BE2C (cell line): Measurements from ENCODE around the gene KDELR1.
"Not testable (repeated sequence)": the region's sequence is repeated elsewhere in the genome, so short reads cannot be mapped to it uniquely, and the experiment has no call there.

ENCODE experiments used
- DNase-seq: peaks from one replicate; pipeline ENCODE4 v3.0.0-alpha.2; 2020
- H3K27me3 ChIP-seq: fragments of 250-450 bp; sonication (Bioruptor Pico); 2 replicates; pipeline ENCODE4 v1.5.1; 2020; ENCODE audit warnings: mild to moderate bottlenecking
- H3K36me3 ChIP-seq: fragments of 250-450 bp; sonication (Bioruptor Pico); 2 replicates; pipeline ENCODE4 v1.5.1; 2020; ENCODE audit warnings: mild to moderate bottlenecking
- H3K4me1 ChIP-seq: fragments of 250-450 bp; sonication (Bioruptor Pico); 2 replicates; pipeline ENCODE4 v1.5.1; 2020
- H3K4me3 ChIP-seq: 2 replicates; pipeline ENCODE4 v1.5.1; 2011; ENCODE audit warnings: low read depth, low read length
- H3K9me3 ChIP-seq: fragments of 250-450 bp; sonication (Bioruptor Pico); 2 replicates; pipeline ENCODE4 v1.5.1; 2020
- TF ChIP-seq, protein P1 (sequence below): IDR thresholded peaks from 2 replicates; pipeline ENCODE4 v1.5.1; 2012; ENCODE audit warnings: mild to moderate bottlenecking, low read depth, low read length

Gene KDELR1

DNA sequence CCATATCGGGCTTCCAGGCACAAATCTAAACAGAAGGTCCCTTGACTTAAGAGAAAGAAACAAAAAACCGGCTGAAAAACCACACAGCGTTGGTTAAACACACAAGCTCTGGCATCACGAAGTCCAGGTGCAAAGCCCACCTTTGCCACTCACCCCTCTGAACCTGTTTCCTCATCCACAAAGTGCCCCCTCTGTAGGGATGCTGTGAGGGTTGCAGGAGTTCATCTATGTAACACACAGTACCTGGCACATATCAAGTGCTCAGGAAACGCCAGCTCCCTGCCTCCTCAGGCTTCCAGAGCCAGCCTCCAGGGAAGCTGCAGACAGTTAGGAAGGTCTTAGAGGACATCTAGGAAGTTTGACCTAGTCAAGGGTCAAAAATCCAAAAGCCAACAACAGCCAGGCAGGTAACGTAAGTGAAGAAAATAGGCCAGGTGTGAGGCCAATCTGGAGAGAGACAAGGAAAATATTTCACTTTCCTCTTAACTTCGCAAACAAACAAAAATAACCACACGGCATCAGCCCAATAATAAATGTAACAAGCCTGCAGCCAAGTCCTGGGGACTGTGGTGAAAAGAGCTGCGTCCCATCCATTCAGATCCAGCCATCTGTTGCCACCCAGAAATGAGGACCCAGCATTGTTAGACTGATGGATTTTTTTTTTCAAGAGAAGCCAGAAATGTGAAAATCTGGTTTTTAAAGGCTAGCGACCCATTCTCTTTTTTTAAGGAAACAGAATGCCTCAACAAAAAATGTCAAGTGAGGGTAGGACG, 10.0 kb downstream of the KDELR1 start:
- H3K36me3 ChIP-seq: peaks cover 21% of the 10 kb centered on the region
- H3K9me3 ChIP-seq: no peaks in the 10 kb centered on the region
- no peak for DNase-seq
- no peaks in the 10 kb centered on the region for H3K27me3 ChIP-seq
- no peak overlapping the region for H3K4me3 ChIP-seq
- TF ChIP-seq, protein P1, sequence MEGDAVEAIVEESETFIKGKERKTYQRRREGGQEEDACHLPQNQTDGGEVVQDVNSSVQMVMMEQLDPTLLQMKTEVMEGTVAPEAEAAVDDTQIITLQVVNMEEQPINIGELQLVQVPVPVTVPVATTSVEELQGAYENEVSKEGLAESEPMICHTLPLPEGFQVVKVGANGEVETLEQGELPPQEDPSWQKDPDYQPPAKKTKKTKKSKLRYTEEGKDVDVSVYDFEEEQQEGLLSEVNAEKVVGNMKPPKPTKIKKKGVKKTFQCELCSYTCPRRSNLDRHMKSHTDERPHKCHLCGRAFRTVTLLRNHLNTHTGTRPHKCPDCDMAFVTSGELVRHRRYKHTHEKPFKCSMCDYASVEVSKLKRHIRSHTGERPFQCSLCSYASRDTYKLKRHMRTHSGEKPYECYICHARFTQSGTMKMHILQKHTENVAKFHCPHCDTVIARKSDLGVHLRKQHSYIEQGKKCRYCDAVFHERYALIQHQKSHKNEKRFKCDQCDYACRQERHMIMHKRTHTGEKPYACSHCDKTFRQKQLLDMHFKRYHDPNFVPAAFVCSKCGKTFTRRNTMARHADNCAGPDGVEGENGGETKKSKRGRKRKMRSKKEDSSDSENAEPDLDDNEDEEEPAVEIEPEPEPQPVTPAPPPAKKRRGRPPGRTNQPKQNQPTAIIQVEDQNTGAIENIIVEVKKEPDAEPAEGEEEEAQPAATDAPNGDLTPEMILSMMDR: no peak
- no peaks in the 10 kb centered on the region for H3K4me1 ChIP-seq

DNA sequence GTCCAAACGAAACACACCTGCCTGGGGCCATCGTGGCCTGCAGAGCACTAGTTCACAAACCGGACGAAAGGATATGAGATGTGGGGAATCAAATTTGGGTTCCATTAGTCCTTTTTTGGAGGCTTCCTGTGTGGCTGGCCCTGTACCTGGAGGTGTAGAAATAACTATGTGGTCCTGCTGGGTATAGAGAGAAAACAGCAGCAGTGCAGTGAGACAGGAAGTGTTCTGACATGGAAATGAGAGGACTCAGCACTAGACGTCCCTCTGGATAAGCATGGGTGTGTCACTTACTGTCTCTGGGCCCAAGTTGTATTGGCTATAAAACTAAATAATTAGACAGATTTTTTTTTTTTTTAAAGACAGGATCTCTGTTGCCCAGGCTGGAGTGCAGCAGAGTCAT, 12.3 kb downstream of the KDELR1 start:
- Histone ChIP-seq H3K4me1 (no peaks in the 10 kb centered on the region), H3K27me3 (no peaks in the 10 kb centered on the region), H3K36me3 (peaks cover 10% of the 10 kb centered on the region), H3K9me3 (no peaks in the 10 kb centered on the region), H3K4me3 (no peak overlapping the region)
- TF ChIP-seq, protein P1: no peak
- DNase-seq: no peak

DNA sequence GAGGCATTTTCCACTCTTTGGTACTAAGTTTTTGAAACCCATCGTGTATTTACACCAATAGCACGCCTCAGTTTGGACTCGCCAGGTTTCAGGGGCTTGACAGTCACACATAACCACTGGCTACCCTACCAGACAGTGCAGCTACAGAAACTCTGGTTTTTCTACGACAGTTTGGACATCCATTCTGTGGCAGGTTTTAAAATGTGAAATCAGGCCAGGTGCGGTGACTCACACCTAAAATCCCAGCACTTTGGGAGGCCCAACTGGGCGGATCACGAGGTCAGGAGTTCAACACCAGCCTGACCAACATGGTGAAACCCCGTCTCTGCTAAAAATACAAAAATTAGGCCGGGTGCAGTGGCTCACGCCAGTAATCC, 13.2 kb downstream of the KDELR1 start:
- TF ChIP-seq, protein P1: no peak

DNA sequence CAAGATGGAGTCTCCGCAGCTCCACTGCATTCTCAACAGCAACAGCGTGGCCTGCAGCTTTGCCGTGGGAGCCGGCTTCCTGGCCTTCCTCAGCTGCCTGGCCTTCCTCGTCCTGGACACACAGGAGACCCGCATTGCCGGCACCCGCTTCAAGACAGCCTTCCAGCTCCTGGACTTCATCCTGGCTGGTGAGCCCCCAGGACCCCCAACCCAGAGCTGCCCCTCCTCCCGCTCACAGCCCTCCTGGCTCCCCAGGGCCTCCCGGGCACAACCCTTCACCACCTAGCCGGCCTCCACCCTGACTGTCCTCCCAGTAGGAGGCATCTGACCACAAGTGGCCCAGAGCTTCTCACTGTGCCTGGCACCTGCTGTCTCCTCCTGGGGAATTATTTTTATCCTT, 17.8 kb downstream of the KDELR1 start:
- Histone ChIP-seq H3K36me3 (no peaks in the 10 kb centered on the region), H3K4me1 (peaks cover 22% of the 10 kb centered on the region), H3K4me3 (no peak overlapping the region), H3K9me3 (no peaks in the 10 kb centered on the region), H3K27me3 (no peaks in the 10 kb centered on the region)
- DNase-seq: no peak
- TF ChIP-seq, protein P1: no peak

More for the DNA sequence above, 13.2 kb downstream of the KDELR1 start:
- DNase-seq: no peak
- Histone ChIP-seq H3K36me3 (peaks cover 1% of the 10 kb centered on the region; the same call in 1 of the 2 replicates), H3K4me3 (no peak overlapping the region), H3K9me3 (no peaks in the 10 kb centered on the region), H3K4me1 (no peaks in the 10 kb centered on the region; the same call in 1 of the 2 replicates), H3K27me3 (no peaks in the 10 kb centered on the region)

DNA sequence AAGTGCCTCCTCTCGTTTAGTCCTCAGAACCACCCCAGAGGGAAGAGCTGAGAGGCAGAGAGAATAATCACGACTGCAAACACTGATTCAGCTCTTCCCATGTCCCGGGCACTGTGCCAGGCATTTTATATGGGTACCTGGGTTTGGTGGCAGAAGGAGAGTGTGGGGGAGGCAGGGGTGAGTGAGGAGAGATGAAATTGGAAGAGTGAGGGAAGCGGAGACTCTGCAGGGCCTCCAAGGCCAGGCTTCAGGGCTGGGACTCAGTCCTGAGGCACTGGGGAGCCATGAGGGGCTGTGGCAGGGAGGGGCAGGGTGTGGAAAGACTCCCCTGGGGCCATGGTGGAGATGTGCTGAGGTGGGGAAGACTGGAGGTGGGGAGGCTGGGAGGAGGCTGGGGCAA, 18.4 kb downstream of the KDELR1 start:
- peak; percentile 53 for DNase-seq
- Histone ChIP-seq H3K4me3 (no peak overlapping the region), H3K27me3 (no peaks in the 10 kb centered on the region), H3K36me3 (no peaks in the 10 kb centered on the region), H3K9me3 (no peaks in the 10 kb centered on the region), H3K4me1 (peaks cover 24% of the 10 kb centered on the region)
- TF ChIP-seq, protein P1: no peak

DNA sequence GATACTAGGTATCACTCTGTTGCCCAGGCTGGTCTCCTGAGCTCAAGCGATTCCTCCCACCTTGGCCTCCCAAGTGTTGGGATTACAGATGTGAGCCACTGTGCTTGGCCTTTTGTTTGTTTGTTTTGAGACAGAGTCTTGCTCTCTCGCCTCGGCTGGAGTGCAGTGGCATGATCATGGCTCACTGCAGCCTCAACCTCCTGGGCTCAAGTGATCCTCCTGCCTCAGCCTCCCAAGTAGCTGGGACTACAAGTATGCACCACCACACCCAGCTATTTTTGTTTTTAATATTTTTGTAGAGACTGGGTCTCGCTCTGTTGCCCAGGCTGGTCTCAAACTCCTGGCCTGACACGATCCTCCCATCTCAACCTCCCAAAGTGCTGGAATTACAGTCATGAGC, 19.6 kb downstream of the KDELR1 start:
- H3K36me3 ChIP-seq, H3K9me3 ChIP-seq, DNase-seq, H3K4me3 ChIP-seq, H3K27me3 ChIP-seq: not testable (repeated sequence)
- H3K4me1 ChIP-seq: peaks cover 24% of the 10 kb centered on the region

DNA sequence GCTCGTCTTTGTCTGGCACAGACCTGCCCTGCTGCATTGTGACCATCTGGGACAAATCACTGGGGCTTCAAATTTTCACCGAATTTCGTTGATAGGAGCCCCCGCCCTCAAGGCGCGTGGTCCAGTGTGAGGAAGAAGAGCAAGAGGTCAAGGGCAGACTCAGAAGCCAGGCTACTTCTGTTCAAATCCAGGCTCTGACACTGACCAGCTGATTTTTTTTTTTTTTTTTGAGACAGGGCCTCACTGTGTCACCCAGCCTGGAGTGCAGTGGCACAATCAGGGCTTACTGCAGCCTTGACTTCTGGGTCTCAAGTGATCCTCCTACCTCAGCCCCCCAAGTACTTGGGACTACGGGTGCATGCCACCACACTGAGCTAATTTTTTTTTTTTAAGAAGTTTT, 20.0 kb downstream of the KDELR1 start:
- Histone ChIP-seq H3K4me1 (peaks cover 24% of the 10 kb centered on the region), H3K36me3 (no peaks in the 10 kb centered on the region), H3K4me3 (no peak overlapping the region), H3K27me3 (no peaks in the 10 kb centered on the region), H3K9me3 (no peaks in the 10 kb centered on the region)
- no peak for DNase-seq
- TF ChIP-seq, protein P1: no peak
